IMR-90 (cell line): ENCODE results near the gene CD82. TPM values are rescaled to one million over a fixed set of nuclear protein-coding genes. Genes with fewer than 3 reads are reported as not detected.
A peak's percentile ranks its signal among the peaks of the same experiment; 100 is the strongest.

ENCODE experiments used
- ATAC-seq: fragments of 200-7000 bp; cut with Tn5 transposase; 2 replicates; pipeline ENCODE4 v1.9.1; 2020; ENCODE audit warnings: low read depth, mild to moderate bottlenecking, moderate library complexity
- BruUV-seq: library from RNA; stranded (reverse); fragments of 400-500 nt; replicated peaks from 2 replicates; lab custom pipeline; 2021; lab: Mats Ljungman, UMichigan
- CTCF ChIA-PET: fragments of 300-600 bp; formaldehyde crosslinking; extraction: SDS; loops from one replicate; lab custom pipeline; 2021; ENCODE audit warnings: antibody characterized with exemption; lab: Yijun Ruan, JAX
- POLR2A ChIA-PET: fragments of 300-600 bp; sonication (Branson Sonifier 250); formaldehyde crosslinking; loops from one replicate; lab custom pipeline; 2022; ENCODE audit warnings: antibody characterized with exemption; ENCODE audit not compliant: unreplicated experiment; lab: Charles Lee
- DNase-seq: peaks from one replicate; pipeline ENCODE4 v3.0.0; 2013
- H2AFZ ChIP-seq: replicated peaks from 2 replicates; pipeline ENCODE3; 2013; ENCODE audit warnings: low read length, mild to moderate bottlenecking; ENCODE audit not compliant: poor library complexity
- H2AK5ac ChIP-seq: 2 replicates; pipeline ENCODE4 v1.6.1; 2013; ENCODE audit warnings: low read depth, low read length, inconsistent platforms
- H2AK9ac ChIP-seq: replicated peaks from 2 replicates; pipeline ENCODE3; 2013; ENCODE audit warnings: mild to moderate bottlenecking, low read depth, low read length, moderate library complexity; ENCODE audit not compliant: poor library complexity
- H2BK120ac ChIP-seq: 2 replicates; pipeline ENCODE4 v1.6.1; 2013; ENCODE audit warnings: low read depth, low read length, inconsistent platforms
- H2BK15ac ChIP-seq: 3 replicates; pipeline ENCODE4 v1.6.1; 2013; ENCODE audit warnings: low read depth, low read length, inconsistent platforms
- H2BK20ac ChIP-seq: 2 replicates; pipeline ENCODE4 v1.6.1; 2013; ENCODE audit warnings: low read depth, mild to moderate bottlenecking, inconsistent platforms, low read length, moderate library complexity
- H2BK5ac ChIP-seq: 2 replicates; pipeline ENCODE4 v1.6.1; 2013; ENCODE audit warnings: mild to moderate bottlenecking, low read depth, low read length, inconsistent platforms; ENCODE audit not compliant: poor library complexity, severe bottlenecking
- H3K14ac ChIP-seq: replicated peaks from 2 replicates; pipeline ENCODE4 v1.6.1; 2013; ENCODE audit warnings: low read depth, low read length, inconsistent platforms
- H3K18ac ChIP-seq: 2 replicates; pipeline ENCODE4 v1.6.1; 2013; ENCODE audit warnings: low read depth, low read length, control low read depth
- H3K23ac ChIP-seq: 2 replicates; pipeline ENCODE4 v1.6.1; 2013; ENCODE audit warnings: low read depth, low read length, inconsistent platforms
- H3K27ac ChIP-seq: 2 replicates; pipeline ENCODE4 v1.5.1; 2013; ENCODE audit warnings: mild to moderate bottlenecking, control low read depth, low read length; ENCODE audit not compliant: insufficient read depth
- H3K27me3 ChIP-seq: 2 replicates; pipeline ENCODE4 v1.6.1; 2013; ENCODE audit warnings: low read length; ENCODE audit not compliant: control insufficient read depth, insufficient read depth
- H3K36me3 ChIP-seq: 2 replicates; pipeline ENCODE4 v1.6.1; 2013; ENCODE audit warnings: low read length, mixed read lengths; ENCODE audit not compliant: control insufficient read depth, insufficient read depth
- H3K4ac ChIP-seq: 2 replicates; pipeline ENCODE4 v1.6.1; 2013; ENCODE audit warnings: low read depth, low read length, inconsistent platforms
- H3K4me1 ChIP-seq: 2 replicates; pipeline ENCODE4 v1.6.1; 2013; ENCODE audit warnings: low read length, mixed read lengths; ENCODE audit not compliant: control insufficient read depth, insufficient read depth
- H3K4me2 ChIP-seq: 2 replicates; pipeline ENCODE4 v1.6.1; 2013; ENCODE audit warnings: low read depth, mild to moderate bottlenecking, control low read depth, low read length, moderate library complexity
- H3K4me3 ChIP-seq: 2 replicates; pipeline ENCODE4 v1.5.1; 2013; ENCODE audit warnings: low read depth, mild to moderate bottlenecking, control low read depth, low read length, moderate library complexity; ENCODE audit not compliant: insufficient read depth
- H3K56ac ChIP-seq: 2 replicates; pipeline ENCODE4 v1.6.1; 2013; ENCODE audit warnings: low read length, inconsistent platforms; ENCODE audit not compliant: insufficient read depth; ENCODE audit errors: extremely low read depth
- H3K79me1 ChIP-seq, 2 experiments: 2 replicates each; pipeline ENCODE4 v1.6.1; 2013; ENCODE audit warnings: low read length in 2 of 2, inconsistent platforms in 1 of 2, low read depth in 1 of 2
- H3K9ac ChIP-seq: 2 replicates; pipeline ENCODE4 v1.6.1; 2013; ENCODE audit warnings: low read depth, low read length, control low read depth
- H3K9me1 ChIP-seq: 2 replicates; pipeline ENCODE4 v1.6.1; 2013; ENCODE audit warnings: low read length, inconsistent platforms; ENCODE audit not compliant: insufficient read depth
- H3K9me3 ChIP-seq: 2 replicates; pipeline ENCODE4 v1.6.1; 2013; ENCODE audit warnings: low read length; ENCODE audit not compliant: control insufficient read depth, insufficient read depth
- H4K20me1 ChIP-seq: 2 replicates; pipeline ENCODE4 v1.6.1; 2013; ENCODE audit warnings: low read length, inconsistent platforms; ENCODE audit not compliant: insufficient read depth
- H4K5ac ChIP-seq: 2 replicates; pipeline ENCODE4 v1.6.1; 2013; ENCODE audit warnings: mild to moderate bottlenecking, low read depth, low read length, control low read depth
- H4K8ac ChIP-seq, 2 experiments: 2 replicates each; pipeline ENCODE4 v1.6.1; 2013; ENCODE audit warnings: low read depth in 2 of 2, low read length in 2 of 2, control low read depth in 1 of 2, inconsistent platforms in 1 of 2
- H4K91ac ChIP-seq: 2 replicates; pipeline ENCODE4 v1.6.1; 2013; ENCODE audit warnings: low read depth, low read length, inconsistent platforms; ENCODE audit not compliant: insufficient read depth
- CEBPB ChIP-seq: IDR thresholded peaks from 2 replicates; pipeline ENCODE4 v1.6.1; 2012; ENCODE audit warnings: low read depth, low read length, improper control_type of control experiment
- CHD1 ChIP-seq: IDR thresholded peaks from 2 replicates; pipeline ENCODE4 v1.6.1; 2012; ENCODE audit warnings: low read depth, low read length, improper control_type of control experiment
- MXI1 ChIP-seq: IDR thresholded peaks from 2 replicates; pipeline ENCODE4 v1.6.1; 2012; ENCODE audit warnings: low read depth, mild to moderate bottlenecking, low read length, moderate library complexity, borderline replicate concordance
- NFE2L2 ChIP-seq: fragments of 150-350 bp; IDR thresholded peaks from 2 replicates; pipeline ENCODE4 v1.6.1; 2016; ENCODE audit warnings: low read depth, mild to moderate bottlenecking, low read length
- POLR2A ChIP-seq: IDR thresholded peaks from 2 replicates; pipeline ENCODE4 v1.6.1; 2012; ENCODE audit warnings: mild to moderate bottlenecking, low read depth, low read length
- RAD21 ChIP-seq: IDR thresholded peaks from 2 replicates; pipeline ENCODE4 v1.6.1; 2012; ENCODE audit warnings: low read length, improper control_type of control experiment
- SMC3 ChIP-seq: fragments of 150-350 bp; IDR thresholded peaks from 2 replicates; pipeline ENCODE4 v1.6.1; 2016; ENCODE audit warnings: low read depth, mild to moderate bottlenecking, antibody characterized with exemption, low read length, moderate library complexity
- WGBS, 2 experiments: methylation state at CpG; one replicate each; pipeline versions ENCODE4 v1.1.5 to v1.1.7; 2013; ENCODE audit warnings: missing lambda C conversion rate in 2 of 2; ENCODE audit not compliant: insufficient read length in 1 of 2; ENCODE audit errors: extremely low coverage in 2 of 2; 5-methylcytosine and 5-hydroxymethylcytosine counted together
- dilution Hi-C: fragments of 300-500 bp; cut with HindIII; formaldehyde crosslinking; loops from one replicate; pipeline ENCODE4 v1.14.3; 2018; ENCODE audit warnings: low sequenced_read_pairs; ENCODE audit not compliant: unreplicated experiment
- in situ Hi-C: fragments of 300-500 bp; cut with MboI; formaldehyde crosslinking; loops from 3 replicates; pipeline ENCODE4 v1.14.3; 2019; ENCODE audit warnings: low sequenced_read_pairs, inconsistent platforms, mixed read lengths
- intact Hi-C: fragments of 100-400 bp; cut with micrococcal nuclease; formaldehyde crosslinking; loops from 2 replicates; pipeline ENCODE4 v1.10.0; 2022
- polyA plus RNA-seq, 3 experiments: library from polyadenylated mRNA; depleted of rRNA; stranded (reverse); fragments of >200 nt; gene quantifications; 2 replicates each; pipeline ENCODE4 v1.2.3, GENCODE V29; 2012; ENCODE audit warnings: low replicate concordance in 1 of 3
- total RNA-seq: library from RNA; depleted of rRNA; stranded (reverse); fragments of >200 nt; gene quantifications from 2 replicates; pipeline ENCODE4 v1.2.3, GENCODE V29; 2012
- TF ChIP-seq, protein P1 (sequence below): conservative IDR thresholded peaks from 2 replicates; pipeline ENCODE4 v1.5.1; 2012; ENCODE audit warnings: mild to moderate bottlenecking, low read depth, low read length, improper control_type of control experiment

CD82 gene
- total and polyA plus RNA-seq, 2 of the 4 experiments (the other 2 are of a cell fraction) = 32.8 to 49.4 TPM

DNA sequence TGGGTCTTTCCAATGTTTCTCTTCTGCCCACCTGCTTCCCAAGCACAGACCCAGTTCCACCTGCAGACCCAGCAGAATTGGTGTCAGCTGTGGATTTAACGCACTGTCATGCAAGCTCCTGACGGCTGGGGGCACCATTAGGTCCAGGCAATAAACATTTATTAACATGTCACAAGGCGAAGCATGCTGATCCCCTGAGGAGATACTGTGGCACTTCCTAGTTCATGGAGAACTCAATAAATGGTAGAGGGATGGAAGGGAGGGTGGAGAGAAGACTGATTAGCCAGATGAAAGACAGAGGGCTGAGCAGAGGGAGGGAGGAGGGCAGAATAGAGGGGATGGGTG lies 93.0 kb downstream of the CD82 start:
- H2BK120ac ChIP-seq = no peak overlapping the region
- BruUV-seq = no TSS peak
- no peak overlapping the region for H3K23ac ChIP-seq
- no peak overlapping the region for H4K8ac ChIP-seq
- peaks cover 27% of the 10 kb centered on the region for H3K27me3 ChIP-seq
- peak; percentile 13 for DNase-seq
- CTCF ChIA-PET = no interaction called here
- H3K9ac ChIP-seq = no peak overlapping the region
- H2BK20ac ChIP-seq = no peak overlapping the region
- no peak overlapping the region for H2BK15ac ChIP-seq
- H4K20me1 ChIP-seq = no peaks in the 10 kb centered on the region
- no peak overlapping the region for H3K18ac ChIP-seq
- no peaks in the 10 kb centered on the region for H3K4me1 ChIP-seq
- dilution Hi-C loops (no loop called here), in situ Hi-C loops (no loop called here), intact Hi-C loops (no loop called here)
- ATAC-seq = peak; percentile 48; the same call in 1 of the 2 replicates
- no peak overlapping the region for H3K27ac ChIP-seq
- H3K9me1 ChIP-seq = no peaks in the 10 kb centered on the region
- TF ChIP-seq RAD21 = peak; percentile 33; the same call in 1 of the 2 replicates
- TF ChIP-seq, protein P1, sequence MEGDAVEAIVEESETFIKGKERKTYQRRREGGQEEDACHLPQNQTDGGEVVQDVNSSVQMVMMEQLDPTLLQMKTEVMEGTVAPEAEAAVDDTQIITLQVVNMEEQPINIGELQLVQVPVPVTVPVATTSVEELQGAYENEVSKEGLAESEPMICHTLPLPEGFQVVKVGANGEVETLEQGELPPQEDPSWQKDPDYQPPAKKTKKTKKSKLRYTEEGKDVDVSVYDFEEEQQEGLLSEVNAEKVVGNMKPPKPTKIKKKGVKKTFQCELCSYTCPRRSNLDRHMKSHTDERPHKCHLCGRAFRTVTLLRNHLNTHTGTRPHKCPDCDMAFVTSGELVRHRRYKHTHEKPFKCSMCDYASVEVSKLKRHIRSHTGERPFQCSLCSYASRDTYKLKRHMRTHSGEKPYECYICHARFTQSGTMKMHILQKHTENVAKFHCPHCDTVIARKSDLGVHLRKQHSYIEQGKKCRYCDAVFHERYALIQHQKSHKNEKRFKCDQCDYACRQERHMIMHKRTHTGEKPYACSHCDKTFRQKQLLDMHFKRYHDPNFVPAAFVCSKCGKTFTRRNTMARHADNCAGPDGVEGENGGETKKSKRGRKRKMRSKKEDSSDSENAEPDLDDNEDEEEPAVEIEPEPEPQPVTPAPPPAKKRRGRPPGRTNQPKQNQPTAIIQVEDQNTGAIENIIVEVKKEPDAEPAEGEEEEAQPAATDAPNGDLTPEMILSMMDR = peak; percentile 38; the same call in 1 of the 2 replicates
- no peak for TF ChIP-seq POLR2A
- TF ChIP-seq CHD1 = no peak
- no peak for TF ChIP-seq CEBPB
- TF ChIP-seq NFE2L2 = no peak
- peak; percentile 30 for TF ChIP-seq SMC3
- no peak for TF ChIP-seq MXI1
- POLR2A ChIA-PET = no interaction called here
- no peak overlapping the region for H2AK9ac ChIP-seq
- no peak overlapping the region for H2AK5ac ChIP-seq
- no peak overlapping the region for H4K91ac ChIP-seq
- no peaks in the 10 kb centered on the region; the same call in 1 of the 2 replicates for H3K9me3 ChIP-seq
- H2AFZ ChIP-seq = no peak overlapping the region
- H3K4ac ChIP-seq = no peak overlapping the region
- no peaks in the 10 kb centered on the region for H3K36me3 ChIP-seq
- no peak overlapping the region for H3K56ac ChIP-seq
- H4K5ac ChIP-seq = no peak overlapping the region
- H2BK5ac ChIP-seq = no peak overlapping the region
- H3K79me1 ChIP-seq = no peaks in the 10 kb centered on the region
- no peak overlapping the region for H3K14ac ChIP-seq
- H3K4me3 ChIP-seq = no peak overlapping the region
- no peak overlapping the region for H3K4me2 ChIP-seq
- WGBS, 2 experiments = no CpG with 5 or more reads among the region's 3 CpGs
